Measurements from ENCODE around the gene LDLRAD1. TPM values are rescaled to one million over a fixed set of nuclear protein-coding genes. Genes with fewer than 3 reads are reported as not detected.

LDLRAD1 gene
- polyA plus RNA-seq, 4 donors: 0.92 TPM; not detected in 3

GRCh38 chr1:53963460-53963859 lies 54.5 kb downstream of the LDLRAD1 start:
- Histone ChIP-seq H3K36me3 (ENCODE audit: control insufficient read depth in 3 of 3, insufficient read depth in 2 of 3, low read depth in 1 of 3, low read length in 3 of 3) (peaks cover 8 to 36% (median 29%) of the 10 kb centered on the region in 3 donors), H3K4me3 (ENCODE audit: low read depth in 1 of 3, low read length in 3 of 3) (no peak overlapping the region), H3K27ac (ENCODE audit: low read depth in 1 of 3, low read length in 2 of 3) (no peak overlapping the region), H3K4me1 (ENCODE audit: control insufficient read depth in 3 of 3, insufficient read depth in 2 of 3, low read depth in 1 of 3, low read length in 2 of 3) (peaks cover 0 to 8% (median 0%) of the 10 kb centered on the region in 3 donors), H3K27me3 (ENCODE audit: control insufficient read depth in 3 of 3, insufficient read depth in 3 of 3, low read length in 3 of 3) (no peaks in the 10 kb centered on the region), H3K9me3 (ENCODE audit: control insufficient read depth in 2 of 2, insufficient read depth in 1 of 2, low read depth in 1 of 2, low read length in 1 of 2) (no peaks in the 10 kb centered on the region)
- 76 to 85% (median 84%) methylated on average over 4 of the region's 4 CpGs for WGBS, 3 donors
- DNase-seq: peak in 1 of 2 donors; percentile 54
- no peak for FAIRE-seq

DNA sequence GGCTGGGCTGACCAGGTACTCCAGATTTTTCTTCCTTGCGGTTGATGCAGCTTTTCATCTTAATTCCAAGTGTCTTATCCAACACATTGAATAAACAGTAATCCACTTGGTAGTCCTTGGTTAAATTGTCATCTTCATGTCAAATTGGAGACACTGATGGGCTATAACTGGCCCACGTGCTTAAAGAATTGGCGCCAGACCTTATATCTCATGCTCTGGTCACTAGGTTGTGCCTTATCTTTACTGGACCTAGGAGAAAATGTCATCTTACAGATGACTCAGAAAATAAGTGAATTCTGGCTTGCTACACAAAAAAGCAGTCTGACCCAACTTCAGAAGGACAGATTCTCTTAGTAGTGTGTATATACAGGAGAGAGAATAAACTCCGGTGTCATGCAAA lies 55.6 kb downstream of the LDLRAD1 start:
- 94 to 97% (median 95%) methylated on average over 4 of the region's 4 CpGs for WGBS, 3 donors
- H3K36me3 ChIP-seq (ENCODE audit: control insufficient read depth in 3 of 3, insufficient read depth in 2 of 3, low read depth in 1 of 3, low read length in 3 of 3): peaks cover 3 to 34% (median 24%) of the 10 kb centered on the region in 3 donors

GRCh38 chr1:53959664-53960250 lies 58.2 kb downstream of the LDLRAD1 start:
- DNase-seq (peak; percentile 29 to 39), FAIRE-seq (no peak)
- Histone ChIP-seq H3K4me3 (ENCODE audit: low read depth in 1 of 3, low read length in 3 of 3) (no peak overlapping the region), H3K27me3 (ENCODE audit: control insufficient read depth in 3 of 3, insufficient read depth in 3 of 3, low read length in 3 of 3) (no peaks in the 10 kb centered on the region), H3K4me1 (ENCODE audit: control insufficient read depth in 3 of 3, insufficient read depth in 2 of 3, low read depth in 1 of 3, low read length in 2 of 3) (peaks cover 0 to 18% (median 0%) of the 10 kb centered on the region in 3 donors), H3K9me3 (ENCODE audit: control insufficient read depth in 2 of 2, insufficient read depth in 1 of 2, low read depth in 1 of 2, low read length in 1 of 2) (no peaks in the 10 kb centered on the region), H3K36me3 (ENCODE audit: control insufficient read depth in 3 of 3, insufficient read depth in 2 of 3, low read depth in 1 of 3, low read length in 3 of 3) (peaks cover 3 to 34% (median 17%) of the 10 kb centered on the region in 3 donors), H3K27ac (ENCODE audit: low read depth in 1 of 3, low read length in 2 of 3) (no peak overlapping the region)

More for the DNA sequence above, 55.6 kb downstream of the LDLRAD1 start:
- no peak for FAIRE-seq
- no peak overlapping the region for H3K27ac ChIP-seq (ENCODE audit: low read depth in 1 of 3, low read length in 2 of 3)
- DNase-seq: no peak
- no peak overlapping the region for H3K4me3 ChIP-seq (ENCODE audit: low read depth in 1 of 3, low read length in 3 of 3)
- H3K27me3 ChIP-seq (ENCODE audit: control insufficient read depth in 3 of 3, insufficient read depth in 3 of 3, low read length in 3 of 3): no peaks in the 10 kb centered on the region
- peaks cover 0 to 8% (median 0%) of the 10 kb centered on the region in 3 donors for H3K4me1 ChIP-seq (ENCODE audit: control insufficient read depth in 3 of 3, insufficient read depth in 2 of 3, low read depth in 1 of 3, low read length in 2 of 3)
- no peaks in the 10 kb centered on the region for H3K9me3 ChIP-seq (ENCODE audit: control insufficient read depth in 2 of 2, insufficient read depth in 1 of 2, low read depth in 1 of 2, low read length in 1 of 2)

Other genes starting within 250 kb of the LDLRAD1 start
- gene NDC1, start 179.9 kb downstream of the LDLRAD1 start, polyA plus RNA-seq: 10 to 100 TPM in 2 of 4 donors, 1 to 10 TPM in 2; 1.1 to 20.2 (median 9.2) TPM
- gene YIPF1, start 128.4 kb downstream of the LDLRAD1 start, polyA plus RNA-seq: 10 to 100 TPM; 19.0 to 26.2 (median 22.9) TPM
- under 1 TPM in 1 of 4 donors, not detected in 3; 0.44 TPM for gene DIO1, start 124.0 kb downstream of the LDLRAD1 start, polyA plus RNA-seq
- 10 to 100 TPM; 18.0 to 31.3 (median 20.3) TPM for gene IFT25, start 72.5 kb downstream of the LDLRAD1 start, polyA plus RNA-seq
- gene LRRC42, start 71.8 kb downstream of the LDLRAD1 start, polyA plus RNA-seq: 10 to 100 TPM; 11.2 to 29.7 (median 18.9) TPM
- gene TMEM59, start 35.0 kb upstream of the LDLRAD1 start, polyA plus RNA-seq: 100 to 1,000 TPM; 156 to 447 (median 212) TPM
- 1 to 10 TPM; 1.3 to 5.1 (median 1.9) TPM for gene TCEANC2, start 35.4 kb upstream of the LDLRAD1 start, polyA plus RNA-seq
- gene CDCP2, start 134.8 kb upstream of the LDLRAD1 start, polyA plus RNA-seq: under 1 TPM in 1 of 4 donors, not detected in 3; 0.07 TPM
- gene CYB5RL, start 181.8 kb upstream of the LDLRAD1 start, polyA plus RNA-seq: 1 to 10 TPM in 3 of 4 donors, under 1 TPM in 1; 0.89 to 8.1 (median 2.5) TPM
- gene MRPL37, start 182.0 kb upstream of the LDLRAD1 start, polyA plus RNA-seq: 10 to 100 TPM; 47.6 to 92.9 (median 69.6) TPM

All from small intestine (tissue), 7 donors.